Mesodermal cell (in vitro differentiated cells): ENCODE results near the gene APPBP2.

Experiments used
- H3K27ac ChIP-seq: 2 replicates; pipeline ENCODE4 v1.7.0; 2013; ENCODE audit warnings: mild to moderate bottlenecking, low read depth, low read length, moderate library complexity; ENCODE audit not compliant: severe bottlenecking
- H3K36me3 ChIP-seq: 2 replicates; pipeline ENCODE4 v1.7.1; 2013; ENCODE audit warnings: mild to moderate bottlenecking, low read length, moderate library complexity; ENCODE audit not compliant: control insufficient read depth, insufficient read depth
- H3K4me1 ChIP-seq: one replicate; pipeline ENCODE4 v1.7.1; 2013; ENCODE audit warnings: mild to moderate bottlenecking, low read length; ENCODE audit not compliant: insufficient read depth, control insufficient read depth, poor library complexity, severe bottlenecking
- H3K4me3 ChIP-seq: 2 replicates; pipeline ENCODE4 v1.7.0; 2013; ENCODE audit warnings: low read length, control low read depth, mild to moderate bottlenecking; ENCODE audit not compliant: insufficient read depth, poor library complexity, severe bottlenecking; ENCODE audit errors: extremely low read depth
- H3K9me3 ChIP-seq: 2 replicates; pipeline ENCODE4 v1.7.1; 2013; ENCODE audit warnings: mild to moderate bottlenecking, low read length, moderate library complexity; ENCODE audit not compliant: control insufficient read depth
- WGBS, 2 experiments: methylation state at CpG; one replicate each; pipeline ENCODE4 v1.1.5; 2013; ENCODE audit warnings: missing lambda C conversion rate in 2 of 2; ENCODE audit not compliant: insufficient coverage in 2 of 2; 5-methylcytosine and 5-hydroxymethylcytosine counted together

Gene APPBP2

GRCh38 chr17:60463157-60463835 is 62.7 kb downstream of the APPBP2 start:
- Histone ChIP-seq H3K4me3 (no peak overlapping the region), H3K36me3 (peaks cover 85% of the 10 kb centered on the region), H3K9me3 (no peaks in the 10 kb centered on the region), H3K27ac (no peak overlapping the region), H3K4me1 (no peaks in the 10 kb centered on the region)
- 92 to 100% methylated on average over 2 of the region's 4 CpGs for WGBS, 2 experiments

GRCh38 chr17:60461584-60461983 is 64.5 kb downstream of the APPBP2 start:
- H3K4me1 ChIP-seq = no peaks in the 10 kb centered on the region
- H3K36me3 ChIP-seq = peaks cover 92% of the 10 kb centered on the region
- no peaks in the 10 kb centered on the region for H3K9me3 ChIP-seq
- H3K4me3 ChIP-seq = no peak overlapping the region
- no CpG with 5 or more reads among the region's 1 CpG for WGBS, 2 experiments
- no peak overlapping the region for H3K27ac ChIP-seq

- Histone ChIP-seq H3K9me3 (no peaks in the 10 kb centered on the region), H3K27ac (no peak overlapping the region), H3K4me1 (no peaks in the 10 kb centered on the region), H3K4me3 (no peak overlapping the region), H3K36me3 (peaks cover 78% of the 10 kb centered on the region)
- WGBS, 2 experiments = 82 to 100% methylated on average over 2 of the region's 2 CpGs
Observed at GRCh38 chr17:60457148-60457547, 68.9 kb downstream of the APPBP2 start.

- Histone ChIP-seq H3K27ac (no peak overlapping the region), H3K9me3 (no peaks in the 10 kb centered on the region), H3K4me3 (no peak overlapping the region), H3K36me3 (peaks cover 80% of the 10 kb centered on the region), H3K4me1 (no peaks in the 10 kb centered on the region)
- WGBS, 2 experiments = 100% methylated on average over 3 of the region's 4 CpGs; no CpG with 5 or more reads in 1 of the 2 experiments
Observed at GRCh38 chr17:60455378-60455777, 70.7 kb downstream of the APPBP2 start.

GRCh38 chr17:60451965-60452364 is 74.1 kb downstream of the APPBP2 start:
- H3K4me1 ChIP-seq = no peaks in the 10 kb centered on the region
- H3K36me3 ChIP-seq = peaks cover 70% of the 10 kb centered on the region
- no peak overlapping the region for H3K27ac ChIP-seq
- H3K9me3 ChIP-seq = no peaks in the 10 kb centered on the region
- no peak overlapping the region for H3K4me3 ChIP-seq

GRCh38 chr17:60451071-60451470 is 75.0 kb downstream of the APPBP2 start:
- no peak overlapping the region for H3K4me3 ChIP-seq
- no CpG with 5 or more reads among the region's 1 CpG for WGBS, 2 experiments
- no peaks in the 10 kb centered on the region for H3K4me1 ChIP-seq
- H3K27ac ChIP-seq = no peak overlapping the region
- peaks cover 68% of the 10 kb centered on the region for H3K36me3 ChIP-seq
- H3K9me3 ChIP-seq = no peaks in the 10 kb centered on the region

GRCh38 chr17:60447375-60447774 is 78.7 kb downstream of the APPBP2 start:
- peaks cover 52% of the 10 kb centered on the region for H3K36me3 ChIP-seq
- no peak overlapping the region for H3K27ac ChIP-seq
- WGBS, 2 experiments = 90 to 100% methylated on average over 3 to 6 of the region's 8 CpGs
- peaks cover 15% of the 10 kb centered on the region for H3K4me1 ChIP-seq
- no peaks in the 10 kb centered on the region for H3K9me3 ChIP-seq
- no peak overlapping the region for H3K4me3 ChIP-seq

GRCh38 chr17:60445144-60445543 is 80.9 kb downstream of the APPBP2 start:
- H3K4me1 ChIP-seq = peaks cover 15% of the 10 kb centered on the region

GRCh38 chr17:60443713-60444112 is 82.3 kb downstream of the APPBP2 start:
- Histone ChIP-seq H3K36me3 (peaks cover 23% of the 10 kb centered on the region), H3K4me1 (peaks cover 15% of the 10 kb centered on the region), H3K27ac (no peak overlapping the region), H3K4me3 (no peak overlapping the region), H3K9me3 (no peaks in the 10 kb centered on the region)
- 92 to 93% methylated on average over 6 of the region's 6 CpGs for WGBS, 2 experiments

More at GRCh38 chr17:60445144-60445543, 80.9 kb downstream of the APPBP2 start:
- peaks cover 32% of the 10 kb centered on the region for H3K36me3 ChIP-seq
- H3K4me3 ChIP-seq = no peak overlapping the region
- no peaks in the 10 kb centered on the region for H3K9me3 ChIP-seq
- no peak overlapping the region for H3K27ac ChIP-seq

GRCh38 chr17:60442271-60443173 is 83.5 kb downstream of the APPBP2 start:
- Histone ChIP-seq H3K27ac (peak overlapping the region; percentile 88), H3K9me3 (no peaks in the 10 kb centered on the region), H3K4me3 (no peak overlapping the region), H3K4me1 (peaks cover 15% of the 10 kb centered on the region), H3K36me3 (peaks cover 17% of the 10 kb centered on the region)
- WGBS, 2 experiments = 80 to 97% methylated on average over 2 to 4 of the region's 6 CpGs

- WGBS, 2 experiments = 92 to 100% methylated on average over 1 to 2 of the region's 2 CpGs
Observed at GRCh38 chr17:60439501-60439900, 86.5 kb downstream of the APPBP2 start.

More at GRCh38 chr17:60439501-60439900, 86.5 kb downstream of the APPBP2 start:
- H3K4me3 ChIP-seq = no peak overlapping the region
- no peaks in the 10 kb centered on the region for H3K9me3 ChIP-seq
- H3K27ac ChIP-seq = no peak overlapping the region
- H3K4me1 ChIP-seq = peaks cover 15% of the 10 kb centered on the region
- no peaks in the 10 kb centered on the region for H3K36me3 ChIP-seq
